SK-N-MC (cell line): ENCODE measurements around the gene TSNAXIP1.
"Not testable (repeated sequence)": the region's sequence is repeated elsewhere in the genome, so short reads cannot be mapped to it uniquely, and the experiment has no call there.

Source experiments
- EZH2 ChIP-seq: fragments of 200-600 bp; sonication (generic); IDR thresholded peaks from one replicate; pipeline ENCODE4 v1.6.1; 2017; ENCODE audit warnings: antibody characterized with exemption
- POLR2AphosphoS5 ChIP-seq: IDR thresholded peaks from 2 replicates; pipeline ENCODE4 v1.6.1; 2012; ENCODE audit warnings: mild to moderate bottlenecking, low read depth, low read length, borderline replicate concordance

- TF ChIP-seq POLR2AphosphoS5, EZH2: not testable (repeated sequence)
Measured at GRCh38 chr16:67837190-67837589, 30.5 kb downstream of the TSNAXIP1 start.
